Renal cortex interstitium (tissue), 11 donors: Measurements from ENCODE around the gene PTRHD1. TPM values are rescaled to one million over a fixed set of nuclear protein-coding genes. Genes with fewer than 3 reads are reported as not detected.

Experiments used
- DNase-seq, 11 donors: peaks; one replicate each; pipeline ENCODE4 v3.0.0-alpha.2; 2013; ENCODE audit warnings: low read depth in 9 of 11, low spot score in 4 of 11; ENCODE audit errors: extremely low read depth in 1 of 11
- polyA plus RNA-seq, 3 donors: library from polyadenylated mRNA; unstranded; fragments of 120-200 nt; gene quantifications; one replicate each; pipeline ENCODE4 v1.2.1, GENCODE V29; 2013; ENCODE audit not compliant: insufficient read length in 3 of 3

Gene PTRHD1
- polyA plus RNA-seq, 3 donors, result 36.2 to 41.0 (median 37.8) TPM

DNA sequence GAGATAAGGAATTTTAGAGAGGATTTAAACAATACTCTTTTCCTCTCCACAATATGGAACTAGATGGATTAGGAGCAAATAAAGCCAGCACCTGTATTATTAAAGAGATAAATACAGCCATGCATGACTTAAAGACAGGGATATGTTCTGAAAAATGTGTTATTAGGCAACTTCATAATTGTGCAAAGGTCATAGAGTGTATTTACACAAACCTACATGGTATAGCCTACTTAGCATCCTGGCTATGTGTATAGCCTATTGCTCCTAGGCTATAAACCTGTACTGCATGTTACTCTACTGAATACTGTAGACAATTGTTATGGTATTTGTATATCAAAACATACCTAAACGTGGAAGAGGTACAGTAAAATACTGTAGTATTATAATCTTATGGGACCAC is 53.0 kb downstream of the PTRHD1 start:
- DNase-seq, result no peak

Other genes starting within 250 kb of the PTRHD1 start
- gene CENPO, start within 50 bp of the PTRHD1 start, polyA plus RNA-seq, result 10 to 100 TPM; 19.2 to 21.0 (median 19.9) TPM
- gene ADCY3, start 126.8 kb upstream of the PTRHD1 start, polyA plus RNA-seq, result 10 to 100 TPM; 19.9 to 26.4 (median 20.0) TPM
- gene DNAJC27, start 178.6 kb upstream of the PTRHD1 start, polyA plus RNA-seq, result 10 to 100 TPM in 1 of 3 donors, 1 to 10 TPM in 2; 8.5 to 10.9 (median 9.2) TPM
- 1 to 10 TPM; 5.9 to 7.5 (median 7.4) TPM for gene EFR3B, start 248.7 kb upstream of the PTRHD1 start, polyA plus RNA-seq